HG02981 (cell line): ENCODE data around the gene IGFBP4.

Experiments
- ATAC-seq: cut with Tn5 transposase; IDR thresholded peaks from one replicate; pipeline ENCODE4 v1.9.1; 2021; ENCODE audit warnings: mild to moderate bottlenecking, moderate library complexity; ENCODE audit not compliant: unreplicated experiment

IGFBP4 gene

GRCh38 chr17:40431231-40431602, 12.0 kb upstream of the IGFBP4 start:
- ATAC-seq = no peak

- no peak for ATAC-seq
Measured at GRCh38 chr17:40432864-40433528, 10.3 kb upstream of the IGFBP4 start.

GRCh38 chr17:40433551-40434415, 9.5 kb upstream of the IGFBP4 start:
- ATAC-seq = no peak

GRCh38 chr17:40436636-40437035, 6.6 kb upstream of the IGFBP4 start:
- ATAC-seq = no peak

- no peak for ATAC-seq
Measured at GRCh38 chr17:40437095-40437732, 6.0 kb upstream of the IGFBP4 start.

GRCh38 chr17:40440166-40440565, 3.1 kb upstream of the IGFBP4 start:
- no peak for ATAC-seq

- ATAC-seq = no peak
Measured at GRCh38 chr17:40442392-40443195, 656 bp upstream of the IGFBP4 start.

GRCh38 chr17:40443988-40444899, 994 bp downstream of the IGFBP4 start:
- no peak for ATAC-seq

GRCh38 chr17:40445751-40446468, 2.7 kb downstream of the IGFBP4 start:
- no peak for ATAC-seq

- ATAC-seq = no peak
Measured at GRCh38 chr17:40447148-40447644, 3.9 kb downstream of the IGFBP4 start.

GRCh38 chr17:40447806-40448205, 4.6 kb downstream of the IGFBP4 start:
- no peak for ATAC-seq

GRCh38 chr17:40448213-40448638, 5.0 kb downstream of the IGFBP4 start:
- no peak for ATAC-seq

- no peak for ATAC-seq
Measured at GRCh38 chr17:40448639-40449261, 5.5 kb downstream of the IGFBP4 start.

- ATAC-seq = no peak
Measured at GRCh38 chr17:40450175-40450574, 6.9 kb downstream of the IGFBP4 start.

GRCh38 chr17:40451420-40451819, 8.2 kb downstream of the IGFBP4 start:
- no peak for ATAC-seq

GRCh38 chr17:40452216-40452787, 9.1 kb downstream of the IGFBP4 start:
- no peak for ATAC-seq

- ATAC-seq = no peak
Measured at GRCh38 chr17:40452921-40453378, 9.7 kb downstream of the IGFBP4 start.
